Smooth muscle cell (in vitro differentiated cells): ENCODE data around the gene PLEKHM3. TPM values are rescaled to one million over a fixed set of nuclear protein-coding genes. Genes with fewer than 3 reads are reported as not detected.

ENCODE experiments used
- DNase-seq: peaks from one replicate; lab custom pipeline; 2025; ENCODE audit not compliant: unreplicated experiment; lab: John Stamatoyannopoulos, UW
- H2AFZ ChIP-seq: fragments of 200-600 bp; sonication (generic); 2 replicates; pipeline ENCODE4 v1.6.0; 2016; ENCODE audit warnings: antibody characterized with exemption, low read depth, mild to moderate bottlenecking
- H3F3A ChIP-seq: fragments of 200-600 bp; sonication (generic); 2 replicates; pipeline ENCODE4 v1.6.0; 2017; ENCODE audit warnings: antibody characterized with exemption, low read depth
- H3K27ac ChIP-seq: fragments of 200-600 bp; sonication (generic); 2 replicates; pipeline ENCODE4 v1.5.1; 2016; ENCODE audit warnings: low read depth, mild to moderate bottlenecking
- H3K27me3 ChIP-seq: fragments of 200-600 bp; sonication (generic); 2 replicates; pipeline ENCODE4 v1.6.1; 2016; ENCODE audit warnings: low read depth, mild to moderate bottlenecking
- H3K36me3 ChIP-seq: fragments of 200-600 bp; sonication (generic); 2 replicates; pipeline ENCODE4 v1.5.1; 2016; ENCODE audit warnings: low read depth
- H3K4me1 ChIP-seq: fragments of 200-600 bp; sonication (generic); 2 replicates; pipeline ENCODE4 v1.5.1; 2016; ENCODE audit warnings: low read depth
- H3K4me2 ChIP-seq: fragments of 200-600 bp; sonication (generic); 2 replicates; pipeline ENCODE4 v1.6.0; 2016; ENCODE audit warnings: mild to moderate bottlenecking
- H3K4me3 ChIP-seq: fragments of 200-600 bp; sonication (generic); 2 replicates; pipeline ENCODE4 v1.5.1; 2016; ENCODE audit warnings: mild to moderate bottlenecking
- H3K79me2 ChIP-seq: fragments of 200-600 bp; sonication (generic); 2 replicates; pipeline ENCODE4 v1.6.0; 2016; ENCODE audit warnings: low read depth, mild to moderate bottlenecking
- H3K9ac ChIP-seq: fragments of 200-600 bp; sonication (generic); 2 replicates; pipeline ENCODE4 v1.6.0; 2016; ENCODE audit warnings: low read depth
- H3K9me3 ChIP-seq: fragments of 200-600 bp; sonication (generic); replicated peaks from 2 replicates; pipeline ENCODE4 v1.5.1; 2016; ENCODE audit warnings: low read depth
- H4K20me1 ChIP-seq: fragments of 200-600 bp; sonication (generic); 2 replicates; pipeline ENCODE4 v1.6.0; 2016; ENCODE audit warnings: low read depth
- CTCF ChIP-seq: fragments of 200-600 bp; sonication (generic); IDR thresholded peaks from 2 replicates; pipeline ENCODE4 v1.5.1; 2017; ENCODE audit warnings: borderline replicate concordance, mild to moderate bottlenecking, antibody characterized with exemption; ENCODE audit not compliant: insufficient read depth, poor library complexity, severe bottlenecking
- WGBS: methylation state at CpG from one replicate; pipeline ENCODE4 v1.1.7; 2016; ENCODE audit warnings: low lambda C conversion rate; 5-methylcytosine and 5-hydroxymethylcytosine counted together
- polyA plus RNA-seq: library from polyadenylated mRNA; unstranded; fragments of >200 nt; fragmentation: Nextera tagmentation; extraction: Ambion mirVana; gene quantifications from 2 replicates; pipeline ENCODE4 v1.2.1, GENCODE V29; 2016
- total RNA-seq: library from RNA; depleted of rRNA; stranded (reverse); fragments of >200 nt; gene quantifications from 2 replicates; pipeline ENCODE4 v1.2.3, GENCODE V29; 2014

PLEKHM3 gene
- total and polyA plus RNA-seq, 2 experiments from 2014 or later = 3.8 to 10.3 TPM

GRCh38 chr2:207875473-207876212 is 149.7 kb downstream of the PLEKHM3 start:
- no peak for DNase-seq
- Histone ChIP-seq H3K4me2 (no peak overlapping the region), H2AFZ (no peak overlapping the region), H3K27me3 (no peaks in the 10 kb centered on the region), H3K9ac (no peak overlapping the region), H3K4me1 (peaks cover 23% of the 10 kb centered on the region), H3K9me3 (no peaks in the 10 kb centered on the region), H3K27ac (no peak overlapping the region), H3K36me3 (no peaks in the 10 kb centered on the region), H3K4me3 (no peak overlapping the region), H3F3A (no peaks in the 10 kb centered on the region), H4K20me1 (no peaks in the 10 kb centered on the region), H3K79me2 (no peaks in the 10 kb centered on the region)
- TF ChIP-seq CTCF = no peak
- WGBS = 93% methylated on average over 3 of the region's 3 CpGs

DNA sequence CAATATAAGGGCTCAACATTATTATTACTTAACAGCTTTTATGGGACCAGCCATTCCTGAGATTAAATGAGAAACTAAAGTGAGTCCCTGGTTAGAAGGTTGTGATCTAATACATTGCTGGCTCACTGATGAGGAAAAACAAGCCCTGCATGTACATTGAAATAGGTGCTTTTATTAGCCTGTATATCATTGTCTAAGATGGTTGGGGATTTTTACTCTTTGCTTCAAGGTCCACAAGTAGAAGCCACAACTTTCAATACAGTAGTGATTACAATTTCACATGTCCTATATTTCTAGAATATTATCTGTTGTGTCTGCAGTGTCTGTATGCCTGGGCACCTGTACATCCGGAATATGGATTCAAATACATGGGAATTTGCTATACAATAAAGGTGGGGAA is 151.5 kb downstream of the PLEKHM3 start:
- Histone ChIP-seq H3F3A (no peaks in the 10 kb centered on the region), H3K79me2 (no peaks in the 10 kb centered on the region), H4K20me1 (no peaks in the 10 kb centered on the region), H3K27ac (no peak overlapping the region), H3K4me1 (peaks cover 23% of the 10 kb centered on the region), H3K4me3 (no peak overlapping the region), H3K36me3 (no peaks in the 10 kb centered on the region), H3K9ac (no peak overlapping the region), H3K27me3 (no peaks in the 10 kb centered on the region), H2AFZ (no peak overlapping the region), H3K9me3 (no peaks in the 10 kb centered on the region), H3K4me2 (no peak overlapping the region)
- no peak for TF ChIP-seq CTCF
- no peak for DNase-seq
- WGBS = 97% methylated on average over 1 of the region's 1 CpG

DNA sequence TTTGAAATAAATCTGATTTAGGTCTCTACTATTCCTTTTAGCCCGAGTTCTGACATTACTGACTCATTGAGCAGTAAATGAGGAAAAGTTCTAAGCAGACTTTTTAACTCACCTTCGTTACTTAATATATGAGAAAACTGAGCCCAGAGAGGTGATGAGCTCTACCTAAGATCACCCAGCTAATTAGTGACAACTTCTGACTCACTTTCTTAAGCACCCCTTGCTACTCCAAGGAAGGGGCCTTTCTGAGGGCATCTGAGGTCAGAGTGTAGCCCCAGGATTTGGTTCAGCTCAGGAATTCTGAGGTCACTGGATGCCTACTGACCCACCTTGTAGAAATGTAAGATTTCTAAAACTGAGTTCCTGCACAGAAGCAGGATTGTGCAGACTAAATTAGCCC is 153.4 kb downstream of the PLEKHM3 start:
- WGBS = 98% methylated on average over 2 of the region's 2 CpGs
- Histone ChIP-seq H3K4me1 (peaks cover 20% of the 10 kb centered on the region), H4K20me1 (no peaks in the 10 kb centered on the region), H3F3A (no peaks in the 10 kb centered on the region), H3K27ac (no peak overlapping the region), H2AFZ (no peak overlapping the region), H3K79me2 (no peaks in the 10 kb centered on the region), H3K9ac (no peak overlapping the region), H3K4me2 (no peak overlapping the region), H3K4me3 (no peak overlapping the region), H3K9me3 (no peaks in the 10 kb centered on the region), H3K27me3 (no peaks in the 10 kb centered on the region), H3K36me3 (no peaks in the 10 kb centered on the region)
- no peak for TF ChIP-seq CTCF
- DNase-seq = no peak

DNA sequence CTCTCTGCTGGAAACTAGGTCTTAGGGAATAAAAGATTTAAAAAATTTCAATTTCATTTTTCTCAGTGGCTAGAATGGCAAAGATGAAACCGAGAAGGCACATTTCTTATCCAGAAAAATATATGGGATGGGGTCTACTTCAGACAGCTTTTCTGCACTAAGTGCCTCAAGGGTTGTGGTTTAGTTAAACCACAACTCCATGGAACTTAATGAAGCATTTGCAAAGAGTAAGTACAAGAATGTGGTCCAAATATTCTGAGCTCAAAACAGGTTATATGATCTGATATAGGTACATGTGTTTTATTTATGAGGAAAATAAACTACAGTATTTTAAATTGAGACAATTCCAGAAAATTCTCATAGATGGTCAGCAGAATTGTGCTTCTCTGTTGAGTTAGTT is 153.8 kb downstream of the PLEKHM3 start:
- H3F3A ChIP-seq = no peaks in the 10 kb centered on the region
- H3K79me2 ChIP-seq = no peaks in the 10 kb centered on the region
- no peak overlapping the region for H3K27ac ChIP-seq
- no peaks in the 10 kb centered on the region for H3K36me3 ChIP-seq
- no peaks in the 10 kb centered on the region for H3K27me3 ChIP-seq
- no peak for TF ChIP-seq CTCF
- H3K4me1 ChIP-seq = peaks cover 17% of the 10 kb centered on the region
- no peak overlapping the region for H3K4me3 ChIP-seq
- no peaks in the 10 kb centered on the region for H4K20me1 ChIP-seq
- WGBS = 84% methylated on average over 1 of the region's 1 CpG
- H3K9ac ChIP-seq = no peak overlapping the region
- DNase-seq = no peak
- no peak overlapping the region for H2AFZ ChIP-seq
- no peaks in the 10 kb centered on the region for H3K9me3 ChIP-seq
- H3K4me2 ChIP-seq = no peak overlapping the region
